Stimulated activated CD4-positive, alpha-beta T cell treated with anti-CD3 and anti-CD28 coated beads, Interleukin-15, amount 100 ng/mL, for 1 hour (primary cell): ENCODE measurements around the gene RMND5A.
"Not testable (repeated sequence)": the region's sequence is repeated elsewhere in the genome, so short reads cannot be mapped to it uniquely, and the experiment has no call there.

Experiments used
- DNase-seq, 2 donors: peaks; one replicate each; pipeline ENCODE4 v3.0.0-alpha.2; 2020; ENCODE audit warnings: low read depth in 1 of 2, low spot score in 1 of 2

RMND5A gene

DNA sequence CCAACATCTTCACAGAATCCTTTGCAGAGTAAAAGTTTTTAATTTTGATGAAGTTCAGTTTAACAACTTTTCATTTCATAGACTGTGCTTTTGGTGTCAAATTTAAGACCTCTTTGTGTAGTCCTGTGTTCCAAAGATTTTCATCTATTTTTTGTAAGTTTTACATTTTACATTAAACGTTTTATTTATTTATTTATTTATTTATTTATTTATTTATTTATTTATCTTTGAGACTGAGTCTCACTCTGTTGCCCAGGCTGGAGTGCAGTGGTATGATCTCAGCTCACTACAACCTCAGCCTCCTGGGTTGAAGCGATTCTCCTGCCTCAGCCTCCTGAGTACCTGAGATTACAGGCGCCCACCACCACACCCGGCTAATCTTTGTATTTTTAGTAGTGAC, 12.0 kb upstream of the RMND5A start:
- not testable (repeated sequence) for DNase-seq

DNA sequence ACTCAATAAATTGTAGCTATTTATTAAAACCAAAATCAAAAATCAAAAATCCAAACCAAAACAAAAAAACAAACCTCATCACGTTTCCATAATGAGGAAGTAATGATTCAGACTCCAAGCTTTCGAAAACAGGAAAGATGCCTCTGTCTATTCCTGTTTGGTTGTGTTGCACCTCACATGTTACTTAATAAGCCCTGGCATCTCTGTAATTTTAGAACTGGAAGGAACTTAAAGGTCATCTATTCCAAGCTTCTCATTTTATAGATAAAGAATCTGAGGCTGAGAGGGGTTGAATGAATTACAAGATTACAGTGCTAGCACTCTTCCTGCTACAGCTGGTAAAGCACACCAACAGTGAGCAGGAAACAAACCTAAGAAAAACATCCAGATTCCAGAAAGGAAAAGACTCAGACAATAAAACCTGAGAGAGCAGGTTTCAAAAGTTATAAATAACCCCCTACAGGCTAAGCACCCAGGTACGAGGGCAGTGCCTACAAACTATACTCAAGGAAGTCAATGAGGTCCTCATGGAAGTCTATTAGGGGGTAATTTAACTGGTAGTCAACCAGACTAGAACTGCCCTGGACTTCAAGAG, 5.4 kb upstream of the RMND5A start:
- DNase-seq, result not testable (repeated sequence)

DNA sequence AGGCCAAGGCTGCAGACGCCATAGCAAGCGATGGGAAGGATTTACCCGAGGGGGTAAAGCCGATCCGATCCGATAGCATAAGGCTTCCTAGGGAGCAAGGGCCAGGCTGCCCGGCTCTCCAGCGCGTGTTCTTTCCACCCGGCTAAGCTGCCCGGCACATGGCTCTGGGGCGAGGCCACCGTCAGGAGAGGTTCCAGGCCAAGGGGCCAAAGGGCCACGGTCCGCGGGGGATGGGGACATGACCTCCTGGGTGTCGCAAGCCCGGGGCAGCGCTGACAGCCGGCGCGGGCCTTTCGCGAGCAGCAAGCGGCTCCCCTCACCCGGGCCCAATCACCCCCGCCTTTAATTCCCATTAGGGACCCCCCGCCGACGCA, 841 bp upstream of the RMND5A start:
- not testable (repeated sequence) for DNase-seq

DNA sequence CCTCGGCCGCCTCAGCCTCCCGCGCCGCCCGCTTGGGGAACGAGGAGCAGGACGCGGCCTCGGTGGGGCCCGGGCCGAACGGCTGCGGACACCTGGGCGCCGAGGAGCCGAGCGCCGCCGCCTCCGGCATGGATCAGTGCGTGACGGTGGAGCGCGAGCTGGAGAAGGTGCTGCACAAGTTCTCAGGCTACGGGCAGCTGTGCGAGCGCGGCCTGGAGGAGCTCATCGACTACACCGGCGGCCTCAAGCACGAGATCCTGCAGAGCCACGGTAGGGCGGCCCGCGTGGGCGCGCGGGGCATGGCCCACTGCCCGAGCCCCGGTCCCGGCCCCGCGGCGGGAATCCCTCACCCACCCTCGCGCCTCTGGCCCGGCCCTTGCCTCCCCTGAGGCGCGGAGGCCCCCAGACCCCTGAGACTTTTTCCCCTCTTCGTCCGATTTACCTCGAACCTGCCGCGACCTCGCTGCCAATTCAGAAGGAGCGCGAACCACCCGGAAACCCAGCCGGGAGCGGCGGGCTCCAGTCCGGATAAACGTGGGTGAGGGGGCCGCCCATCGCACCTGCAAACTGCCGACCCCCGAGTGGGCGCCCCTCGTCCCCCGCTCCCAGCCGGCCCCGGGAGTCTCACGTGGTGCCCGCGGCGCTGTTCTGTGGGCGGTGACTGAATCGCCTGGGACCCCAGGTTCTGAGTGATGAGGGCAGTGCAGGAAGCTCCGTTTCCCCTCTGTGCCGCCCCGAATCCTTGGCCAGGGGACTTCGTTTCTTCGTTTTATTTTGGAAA, 639 bp downstream of the RMND5A start:
- peak; percentile 20 to 36 for DNase-seq

DNA sequence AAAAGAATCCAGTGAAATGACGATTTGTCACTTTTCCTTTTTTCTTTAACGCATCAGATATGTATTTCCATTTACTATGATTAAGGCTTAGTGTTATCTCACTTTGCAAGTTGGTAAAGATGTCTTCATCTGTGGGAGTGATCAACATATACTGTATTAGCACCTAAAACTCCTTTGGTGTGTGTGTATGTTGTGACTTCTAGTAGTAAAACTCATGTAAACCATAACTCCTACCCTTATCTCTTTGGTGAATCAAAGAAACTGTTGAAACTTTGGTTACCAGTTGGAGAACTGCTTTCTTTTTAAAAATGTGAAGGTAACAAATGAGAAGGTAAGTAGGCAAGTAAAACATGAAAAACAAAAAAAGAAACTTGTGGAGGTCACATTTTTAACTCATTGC, 5.6 kb downstream of the RMND5A start:
- DNase-seq, result not testable (repeated sequence)

DNA sequence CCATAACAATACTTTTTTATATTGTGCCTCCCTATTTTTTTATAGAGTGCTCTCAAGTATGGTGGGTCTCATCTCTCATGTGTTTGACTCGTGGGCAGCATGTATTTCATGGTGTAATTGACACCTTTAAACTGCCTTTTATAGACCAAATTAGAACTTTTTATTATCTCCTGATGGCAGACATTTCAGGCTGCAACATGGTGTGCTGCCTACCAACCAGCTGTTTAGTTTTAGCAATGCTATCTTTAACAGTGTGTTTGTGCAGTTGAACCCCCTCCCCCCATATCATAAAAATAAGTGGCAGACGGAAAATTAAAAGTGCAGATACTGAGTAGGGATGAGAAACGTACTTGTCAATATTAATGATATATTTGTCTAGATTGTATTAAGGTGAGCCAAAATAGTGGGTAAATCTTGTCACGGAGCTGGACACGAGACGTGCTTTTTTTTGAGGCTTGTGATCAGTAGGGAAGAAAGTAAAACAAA, 12.0 kb downstream of the RMND5A start:
- DNase-seq, result not testable (repeated sequence)

DNA sequence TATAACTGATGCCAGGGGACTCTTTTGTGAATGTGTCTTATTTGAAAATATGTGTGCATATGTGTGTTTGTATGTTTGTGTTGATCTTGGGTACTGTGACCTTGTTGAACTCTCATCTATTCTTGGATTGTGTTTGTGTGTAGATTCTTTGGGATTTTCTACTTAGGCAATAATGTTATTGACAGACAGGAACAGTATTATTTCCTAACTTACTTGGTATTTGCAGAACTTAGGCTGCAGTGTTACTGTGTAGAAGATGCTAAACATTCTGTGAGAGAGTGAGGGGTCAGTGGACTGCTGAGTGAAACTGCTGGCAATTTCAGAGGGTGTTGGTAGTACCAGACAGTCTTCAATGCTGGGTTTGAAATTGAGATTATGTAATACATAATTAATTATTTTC, 12.7 kb downstream of the RMND5A start:
- DNase-seq, result not testable (repeated sequence)

DNA sequence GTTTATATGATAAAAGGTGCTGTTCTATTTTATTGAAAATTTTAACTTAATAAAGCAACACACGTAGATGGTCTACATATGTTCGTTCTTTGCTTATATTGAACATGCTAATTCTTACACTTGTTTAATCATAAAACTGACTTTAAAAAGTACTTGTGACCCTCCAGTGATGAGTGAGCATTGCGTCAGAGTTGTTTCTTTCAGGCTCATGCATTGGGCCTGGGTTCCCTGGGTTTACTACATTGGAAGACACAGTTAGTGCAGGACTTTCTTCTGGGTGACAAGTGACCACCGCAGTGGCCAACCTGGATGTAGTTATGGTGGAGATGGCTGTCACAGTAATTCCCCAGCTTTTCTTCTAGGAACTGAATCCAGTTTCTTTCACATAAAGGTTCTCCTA, 13.4 kb downstream of the RMND5A start:
- not testable (repeated sequence) for DNase-seq

DNA sequence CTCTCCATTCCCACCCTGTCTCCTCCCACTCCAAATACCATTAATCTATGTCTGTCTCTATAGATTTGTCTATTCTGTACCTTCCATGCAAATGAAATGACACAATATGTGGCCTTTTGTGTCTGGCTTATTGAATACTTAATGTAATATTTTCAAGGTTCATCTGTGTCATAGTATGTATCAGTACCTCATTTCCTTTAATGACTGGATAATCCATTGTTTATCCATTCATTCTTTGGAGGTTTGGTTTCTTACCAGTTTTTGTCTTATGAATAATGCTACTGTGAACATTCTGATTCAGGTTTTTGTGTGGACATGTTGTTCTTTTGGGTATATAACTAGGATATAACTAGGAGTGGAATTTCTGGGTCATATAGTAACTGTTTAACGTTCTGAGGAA, 14.8 kb downstream of the RMND5A start:
- not testable (repeated sequence) for DNase-seq

DNA sequence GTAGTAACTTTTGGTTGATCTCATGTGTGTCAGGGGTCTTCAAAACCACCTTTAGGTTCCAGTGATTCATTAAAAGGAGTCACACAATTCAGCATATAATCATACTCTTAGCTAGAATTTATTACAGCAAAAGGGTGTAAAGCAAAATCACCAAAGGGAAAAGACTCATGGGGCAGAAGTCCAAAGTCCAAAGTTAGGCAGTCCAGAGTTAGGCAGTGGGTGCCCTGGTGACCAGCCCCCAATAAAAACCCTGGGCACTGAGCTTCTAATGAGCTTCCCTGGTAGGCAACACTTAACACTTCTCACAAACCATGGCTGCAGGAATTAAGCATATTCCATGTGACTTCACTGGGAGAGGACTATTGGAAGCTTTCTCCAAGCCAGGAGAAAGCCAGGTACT, 19.4 kb downstream of the RMND5A start:
- DNase-seq, result not testable (repeated sequence)

DNA sequence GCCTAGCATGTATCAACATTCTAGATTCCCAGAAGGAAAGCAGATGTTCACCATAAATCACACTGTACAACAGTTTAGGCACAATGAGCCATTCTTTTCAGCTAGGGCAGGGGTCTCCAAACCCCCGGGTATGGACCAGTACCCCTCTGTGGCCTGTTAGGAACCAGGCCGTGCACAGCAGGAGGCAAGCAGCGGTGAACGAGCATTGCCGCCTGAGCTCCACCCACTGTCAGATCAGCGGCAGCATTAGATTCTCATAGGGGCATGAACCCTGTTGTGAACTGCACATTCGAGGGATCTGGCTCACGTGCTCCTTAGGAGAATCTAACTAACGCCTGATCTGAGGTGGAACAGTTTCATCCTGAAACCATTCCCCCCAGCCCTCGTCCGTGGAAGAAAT, 19.8 kb downstream of the RMND5A start:
- not testable (repeated sequence) for DNase-seq

DNA sequence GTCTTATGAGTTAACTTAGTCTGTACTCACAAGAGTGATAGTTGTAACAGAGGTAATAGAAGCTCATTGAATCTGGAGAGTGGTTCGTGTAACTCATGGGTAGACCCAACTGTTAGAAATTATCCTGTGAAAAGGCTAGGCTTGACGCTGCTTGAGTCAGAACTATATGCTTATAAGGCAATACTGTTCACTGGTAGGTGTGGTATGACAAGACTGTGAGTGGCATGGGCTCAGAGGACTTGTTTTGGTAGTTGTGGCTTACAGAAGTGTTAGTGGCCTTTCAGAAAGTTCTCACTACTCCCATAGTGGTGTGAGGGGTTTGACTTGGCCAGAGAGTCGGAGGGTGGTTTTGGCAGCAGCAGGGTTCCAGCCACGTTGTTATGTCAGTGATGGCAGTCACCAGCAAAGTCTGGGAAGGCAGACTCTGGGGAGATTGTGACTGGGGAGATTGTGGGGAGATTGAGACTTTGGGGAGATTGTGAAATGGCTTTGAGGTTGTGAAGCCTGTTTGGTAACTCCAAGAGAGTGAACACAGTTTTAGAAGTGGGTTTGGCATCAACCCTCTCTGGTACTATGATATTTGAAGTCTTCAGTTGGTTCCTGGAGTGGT, 21.9 kb downstream of the RMND5A start:
- not testable (repeated sequence) for DNase-seq

DNA sequence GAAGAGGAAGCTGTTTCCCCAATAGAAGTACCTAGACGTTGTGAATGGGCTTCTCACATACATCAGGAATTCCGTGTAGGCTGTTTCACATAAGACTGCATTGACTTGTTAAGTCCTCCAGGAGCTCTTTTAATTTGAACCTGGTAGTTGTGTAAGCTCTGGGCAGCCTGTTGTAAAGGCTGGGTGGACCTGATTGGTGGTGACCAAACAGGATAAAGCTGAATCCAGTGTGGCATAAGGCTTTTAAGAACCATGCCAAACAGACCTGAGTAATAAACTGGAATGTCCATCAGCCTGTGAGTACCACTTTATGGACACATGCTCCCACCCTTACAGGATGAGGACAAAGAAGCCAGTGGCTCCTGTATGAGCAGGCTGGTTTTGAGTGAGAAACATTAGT, 24.1 kb downstream of the RMND5A start:
- no peak for DNase-seq

DNA sequence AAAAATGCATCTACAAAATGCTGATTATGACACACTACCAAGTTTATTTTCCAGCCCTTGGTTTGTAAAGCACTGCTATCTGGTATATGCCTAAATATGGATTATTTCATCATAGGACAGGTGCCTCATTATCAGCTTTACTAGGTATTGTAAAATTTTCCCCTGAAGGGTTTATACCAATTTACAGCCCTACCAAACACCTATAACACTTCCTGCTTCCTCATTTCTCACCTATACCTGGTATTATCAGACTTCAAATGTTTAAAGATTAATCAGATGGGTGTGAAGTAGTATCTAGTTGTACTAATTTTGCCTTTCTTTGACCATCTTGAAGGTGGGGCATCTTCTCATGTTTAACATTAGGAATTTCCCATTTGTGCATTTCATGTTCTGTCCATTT, 26.8 kb downstream of the RMND5A start:
- DNase-seq, result no peak

DNA sequence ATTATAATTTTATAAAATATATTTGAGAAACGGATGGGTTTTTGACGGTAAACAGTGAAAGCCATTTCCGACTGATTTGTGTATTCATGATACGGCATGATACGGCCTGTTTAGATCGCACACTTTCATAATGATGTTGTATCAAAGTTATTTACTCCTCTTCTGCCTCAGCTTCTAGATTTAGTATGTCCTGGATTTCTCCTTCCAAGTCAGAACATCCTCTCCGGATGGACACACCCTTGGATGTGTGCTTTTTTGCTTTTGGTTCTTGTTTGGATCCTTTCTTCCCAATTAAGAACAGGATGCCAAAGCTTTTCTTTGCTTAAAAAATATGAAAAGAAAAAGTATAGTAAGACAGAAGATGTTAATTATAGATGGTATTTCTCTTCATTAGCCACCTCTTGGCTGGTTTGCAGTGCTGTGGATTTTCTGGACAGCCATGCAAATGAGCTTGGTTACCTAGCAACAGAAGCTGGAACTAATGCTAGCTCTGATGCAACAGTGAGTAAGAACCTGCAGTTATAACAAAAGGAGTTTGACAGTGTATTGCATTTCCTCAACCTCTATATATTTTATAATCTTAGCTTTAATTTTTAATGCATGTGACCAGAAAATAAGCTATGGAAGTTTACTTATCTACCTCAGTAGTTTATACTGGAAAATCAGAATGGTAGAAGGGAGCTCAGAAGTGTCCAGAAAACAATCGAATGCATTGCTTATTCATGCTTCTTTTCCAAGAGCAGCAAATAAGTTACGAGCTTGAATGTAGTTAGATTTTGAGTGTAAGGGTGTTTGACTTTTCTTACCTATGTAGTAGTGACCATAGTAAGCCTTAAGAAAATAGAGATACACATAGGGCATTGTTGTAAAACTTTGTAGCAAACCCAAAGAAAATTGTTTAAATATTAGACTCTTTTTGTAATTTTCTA, 27.9 kb downstream of the RMND5A start:
- DNase-seq, result no peak

DNA sequence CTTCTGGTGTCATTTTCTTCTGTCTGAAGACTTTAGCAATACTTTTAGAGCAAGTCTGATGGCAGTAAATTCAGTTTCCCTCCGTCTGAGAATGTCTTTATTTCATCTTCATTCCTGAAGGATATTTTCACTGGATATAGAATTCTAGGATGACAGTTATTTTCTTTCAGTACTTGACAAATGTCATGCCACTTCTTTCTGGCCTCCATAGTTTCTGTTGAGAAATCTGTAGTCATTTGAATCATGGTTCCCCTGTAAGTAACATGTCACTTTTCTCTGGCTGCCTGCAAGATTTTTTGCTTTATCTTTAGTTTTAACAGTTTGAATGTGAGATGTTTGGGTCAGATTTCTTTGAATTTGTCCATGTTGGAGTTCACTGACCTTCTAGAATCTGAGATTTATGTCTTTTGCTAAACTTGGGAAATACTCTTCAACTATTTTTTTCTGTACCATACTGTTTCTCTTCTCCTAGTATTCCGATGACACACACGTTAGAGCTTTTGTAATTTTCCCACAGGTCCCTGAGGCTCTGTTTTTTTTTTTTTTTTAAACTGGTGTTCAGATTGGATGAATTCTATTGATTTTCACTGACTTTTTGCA, 30.2 kb downstream of the RMND5A start:
- no peak for DNase-seq

DNA sequence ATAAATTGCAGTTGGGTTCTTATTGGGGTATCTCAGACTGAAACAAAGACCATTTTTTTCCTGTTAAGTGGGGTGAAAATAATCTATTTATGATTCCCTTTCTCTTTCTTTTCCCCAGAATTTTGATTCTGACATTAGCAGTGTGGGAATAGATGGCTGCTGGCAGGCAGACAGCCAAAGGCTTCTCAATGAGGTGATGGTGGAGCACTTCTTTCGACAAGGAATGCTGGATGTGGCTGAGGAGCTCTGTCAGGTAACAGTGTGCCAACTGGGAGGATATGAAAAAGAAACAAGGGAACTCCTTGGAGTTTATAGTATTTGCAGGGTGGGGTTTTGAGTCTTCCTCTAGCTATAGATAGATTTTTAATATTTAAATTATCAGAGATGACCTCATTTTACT, 31.7 kb downstream of the RMND5A start:
- DNase-seq, result no peak

DNA sequence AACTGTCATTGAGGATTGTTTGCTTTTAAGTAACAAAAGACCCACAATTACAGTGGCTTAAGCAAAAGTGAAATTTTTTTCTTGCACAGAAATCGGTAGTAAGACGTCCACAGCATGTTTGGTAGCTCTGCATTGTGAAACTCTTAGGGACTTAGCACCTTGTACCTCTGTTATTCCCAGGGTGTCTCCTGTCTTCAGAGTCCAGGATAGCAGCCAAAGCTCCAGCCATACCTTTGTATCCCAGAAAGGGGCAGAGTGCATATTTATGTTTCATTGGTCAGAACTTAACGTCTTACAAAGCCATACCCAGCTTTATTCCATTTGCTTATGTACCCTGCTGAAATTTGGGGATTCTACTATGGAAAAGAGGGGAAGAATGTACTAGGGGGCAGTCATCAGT, 32.8 kb downstream of the RMND5A start:
- DNase-seq, result no peak

DNA sequence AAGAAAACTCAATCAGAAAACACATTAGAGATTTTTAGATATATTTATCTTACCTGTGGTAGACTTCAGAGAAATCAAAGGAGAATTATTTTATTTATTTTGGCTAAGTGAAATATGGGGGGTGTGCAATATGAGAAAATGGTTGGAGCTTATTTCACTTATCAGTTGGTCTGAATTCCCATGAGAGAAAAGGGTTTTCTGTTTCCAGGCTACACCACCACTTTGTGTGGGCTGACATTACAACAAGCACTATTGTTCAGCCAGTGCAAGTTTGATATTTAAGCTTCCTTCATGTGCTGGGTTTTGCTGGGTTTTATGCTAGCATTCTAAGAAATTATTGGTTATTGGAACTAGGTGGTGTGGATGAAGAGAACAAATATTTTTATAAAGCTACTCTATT, 33.5 kb downstream of the RMND5A start:
- DNase-seq, result no peak

DNA sequence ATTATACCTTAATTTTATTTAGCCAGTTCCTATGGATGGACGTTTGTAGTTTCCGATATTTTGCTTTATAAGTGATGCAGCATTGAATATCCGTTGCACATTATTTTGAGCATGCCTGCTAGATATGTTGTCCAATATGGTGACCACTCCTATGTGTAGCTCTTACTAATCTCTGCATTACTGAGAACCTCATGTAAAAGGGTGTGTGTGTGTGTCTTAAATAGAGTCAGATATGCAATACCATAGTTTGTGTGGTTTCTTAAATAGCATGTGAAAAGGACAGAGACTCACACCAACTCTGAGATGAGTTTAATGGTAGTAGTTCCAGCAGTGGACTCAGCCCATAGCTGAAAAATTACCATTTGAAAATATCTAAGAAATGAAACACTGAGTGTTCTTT, 38.3 kb downstream of the RMND5A start:
- no peak for DNase-seq

DNA sequence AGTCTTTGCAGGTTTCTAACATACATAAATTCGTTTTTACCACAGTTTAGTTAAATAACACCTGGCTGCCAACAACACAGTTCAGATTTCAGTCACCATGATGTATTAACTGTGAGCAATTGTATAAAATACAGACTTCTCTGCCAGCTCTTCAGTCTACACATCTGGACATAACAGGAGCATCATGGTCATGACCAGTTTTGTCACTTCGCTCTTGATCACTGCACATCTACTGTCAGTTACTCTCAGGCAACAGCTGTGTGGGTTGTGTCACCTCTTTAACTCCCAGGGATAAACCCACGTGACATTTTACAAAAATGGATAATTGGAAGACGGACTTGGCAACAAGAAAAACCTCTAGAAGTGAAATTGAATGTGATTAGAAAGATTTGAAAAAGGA, 40.3 kb downstream of the RMND5A start:
- no peak for DNase-seq
